Gastrocnemius medialis (tissue), 4 donors: ENCODE data around the gene TRMT44.

Experiments used
- POLR2A ChIP-seq, 2 donors: fragments of 450-650 bp; IDR thresholded peaks; one replicate each; pipeline ENCODE4 v1.6.1; 2017; ENCODE audit warnings: antibody characterized with exemption in 2 of 2, mild to moderate bottlenecking in 2 of 2, moderate library complexity in 2 of 2
- TF ChIP-seq, protein P1 (sequence below), 5 experiments: fragments of 450-650 bp in 3 of 5; fragments of 200-600 bp in 2 of 5; sonication (generic) in 2 of 5; IDR thresholded peaks in 4 of 5; conservative IDR thresholded peaks in 1 of 5; 1 replicate in 4 of 5; 2 replicates in 1 of 5; pipeline ENCODE4 v1.5.1; 2016 to 2019; ENCODE audit warnings: antibody characterized with exemption in 5 of 5, mild to moderate bottlenecking in 3 of 5, moderate library complexity in 3 of 5

DNA sequence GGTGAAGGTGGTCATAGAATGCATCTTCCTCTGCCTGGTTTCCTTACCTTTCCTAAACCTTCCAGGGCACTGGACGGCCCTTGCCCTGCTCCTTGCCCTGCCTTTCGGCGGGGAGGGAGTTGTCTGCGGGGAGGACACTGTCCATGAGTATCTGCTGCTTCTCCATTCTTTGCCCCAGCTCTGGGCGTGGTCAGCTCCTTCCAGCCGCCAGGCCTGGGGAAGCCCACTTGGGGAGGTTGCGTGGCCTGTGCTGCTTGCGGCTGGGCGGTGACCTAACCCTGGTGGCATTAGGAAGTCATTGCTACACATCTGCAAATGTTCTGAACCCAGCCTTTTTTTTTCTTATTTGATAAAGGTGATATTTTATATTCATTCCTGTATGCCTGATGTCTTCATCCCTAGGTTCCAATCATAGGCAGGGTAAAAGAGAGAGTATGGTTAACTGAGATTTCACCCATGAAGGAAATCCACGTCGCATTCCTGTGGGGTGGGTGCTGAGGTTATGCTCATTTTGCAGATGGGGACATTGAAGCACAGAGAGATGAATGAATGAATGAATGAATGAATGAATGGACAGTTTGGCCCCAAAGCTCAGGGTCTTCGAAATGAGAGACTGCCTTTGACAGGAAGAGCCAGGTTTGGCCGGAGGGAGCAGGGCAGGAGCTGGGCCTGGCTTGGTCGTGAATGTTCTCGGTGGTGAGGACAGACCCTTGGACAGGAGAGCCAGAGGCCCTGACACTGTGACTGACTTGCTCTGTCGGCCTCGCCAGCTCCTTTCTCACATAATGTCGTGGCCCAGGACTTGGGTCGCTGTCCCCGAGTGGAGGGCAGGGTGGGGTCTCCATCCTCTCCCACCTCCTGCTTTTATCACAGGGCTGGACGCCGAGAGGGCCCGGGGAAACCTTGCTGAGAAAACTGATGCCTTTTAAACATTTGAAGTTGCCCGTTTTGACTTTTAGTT lies 81.9 kb downstream of the TRMT44 start:
- TF ChIP-seq, protein P1, sequence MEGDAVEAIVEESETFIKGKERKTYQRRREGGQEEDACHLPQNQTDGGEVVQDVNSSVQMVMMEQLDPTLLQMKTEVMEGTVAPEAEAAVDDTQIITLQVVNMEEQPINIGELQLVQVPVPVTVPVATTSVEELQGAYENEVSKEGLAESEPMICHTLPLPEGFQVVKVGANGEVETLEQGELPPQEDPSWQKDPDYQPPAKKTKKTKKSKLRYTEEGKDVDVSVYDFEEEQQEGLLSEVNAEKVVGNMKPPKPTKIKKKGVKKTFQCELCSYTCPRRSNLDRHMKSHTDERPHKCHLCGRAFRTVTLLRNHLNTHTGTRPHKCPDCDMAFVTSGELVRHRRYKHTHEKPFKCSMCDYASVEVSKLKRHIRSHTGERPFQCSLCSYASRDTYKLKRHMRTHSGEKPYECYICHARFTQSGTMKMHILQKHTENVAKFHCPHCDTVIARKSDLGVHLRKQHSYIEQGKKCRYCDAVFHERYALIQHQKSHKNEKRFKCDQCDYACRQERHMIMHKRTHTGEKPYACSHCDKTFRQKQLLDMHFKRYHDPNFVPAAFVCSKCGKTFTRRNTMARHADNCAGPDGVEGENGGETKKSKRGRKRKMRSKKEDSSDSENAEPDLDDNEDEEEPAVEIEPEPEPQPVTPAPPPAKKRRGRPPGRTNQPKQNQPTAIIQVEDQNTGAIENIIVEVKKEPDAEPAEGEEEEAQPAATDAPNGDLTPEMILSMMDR (IDR thresholded peaks at IDR 0.05 in 4 of 5, conservative IDR thresholded peaks at IDR 0.05 in 1 of 5), result no peak
- TF ChIP-seq POLR2A (IDR thresholded peaks at IDR 0.05), result no peak
